ENCODE results near the gene FDPS. TPM values are rescaled to one million over a fixed set of nuclear protein-coding genes. Genes with fewer than 3 reads are reported as not detected.

Gene FDPS
- total RNA-seq, 6 donors from 2014 or later = 129 to 256 (median 179) TPM

- H3K4me1 ChIP-seq = peaks cover 28 to 44% (median 34%) of the 10 kb centered on the region in 4 donors
- H3K27ac ChIP-seq = peak overlapping the region in 2 of 4 donors; percentile 94 to 97
- WGBS, 2 donors = 43 to 56% methylated on average over 11 of the region's 11 CpGs
- ATAC-seq (ENCODE audit: low FRiP score in 2 of 2) (no peak), DNase-seq (no peak)
- peaks cover 0 to 27% (median 21%) of the 10 kb centered on the region in 4 donors for H3K36me3 ChIP-seq
- no peaks in the 10 kb centered on the region for H3K9me3 ChIP-seq
- H3K27me3 ChIP-seq = no peaks in the 10 kb centered on the region
- peak overlapping the region in 3 of 4 donors; percentile 42 to 73 (median 48) for H3K4me3 ChIP-seq
- TF ChIP-seq POLR2AphosphoS5 (IDR thresholded peaks at IDR 0.05) = no peak
- no peak for TF ChIP-seq CTCF (IDR thresholded peaks at IDR 0.05)
- no peak for TF ChIP-seq EP300 (IDR thresholded peaks at IDR 0.05)
- no peak for TF ChIP-seq POLR2A (IDR thresholded peaks at IDR 0.05)
These were observed 11.6 kb downstream of the FDPS start for GRCh38 chr1:155320252-155320651.

- no peak for TF ChIP-seq EP300 (IDR thresholded peaks at IDR 0.05)
- TF ChIP-seq POLR2A (IDR thresholded peaks at IDR 0.05) = peak in 1 of 4 donors; percentile 51
- TF ChIP-seq POLR2AphosphoS5 (IDR thresholded peaks at IDR 0.05) = no peak
- TF ChIP-seq CTCF (IDR thresholded peaks at IDR 0.05) = peak in 1 of 6 experiments; percentile 14
- Histone ChIP-seq H3K36me3 (peaks cover 0 to 24% (median 17%) of the 10 kb centered on the region in 4 donors), H3K9me3 (no peaks in the 10 kb centered on the region), H3K27me3 (no peaks in the 10 kb centered on the region), H3K4me1 (peaks cover 32 to 51% (median 40%) of the 10 kb centered on the region in 4 donors), H3K27ac (peak within 1 kb of the TSS; percentile 55 to 97 (median 96)), H3K4me3 (peak within 1 kb of the TSS; percentile 5 to 73 (median 45))
- peak; percentile 72 to 95 for DNase-seq
- ATAC-seq (ENCODE audit: low FRiP score in 2 of 2) = peak in 1 of 2 donors; percentile 45
- 17 to 21% methylated on average over 45 to 46 of the region's 51 CpGs for WGBS, 2 donors
These were observed 12.3 kb downstream of the FDPS start, which contains the start of gene RUSC1 for GRCh38 chr1:155320661-155321617. TSS of gene RUSC1 (plus strand) at chr1:155320894. CDS start at chr1:155321774, 880 bp downstream.

- no peak for DNase-seq
- H3K27me3 ChIP-seq = no peaks in the 10 kb centered on the region
- H3K36me3 ChIP-seq = peaks cover 0 to 24% (median 15%) of the 10 kb centered on the region in 4 donors
- peak overlapping the region; percentile 84 to 97 (median 96) for H3K27ac ChIP-seq
- no peak for TF ChIP-seq POLR2AphosphoS5 (IDR thresholded peaks at IDR 0.05)
- no peak for TF ChIP-seq POLR2A (IDR thresholded peaks at IDR 0.05)
- no peak for TF ChIP-seq EP300 (IDR thresholded peaks at IDR 0.05)
- no peak for TF ChIP-seq CTCF (IDR thresholded peaks at IDR 0.05)
- 54 to 60% methylated on average over 18 to 27 of the region's 27 CpGs for WGBS, 2 donors
- no peak for ATAC-seq (ENCODE audit: low FRiP score in 2 of 2)
- H3K4me1 ChIP-seq = peaks cover 32 to 58% (median 40%) of the 10 kb centered on the region in 4 donors
- H3K4me3 ChIP-seq = peak overlapping the region in 3 of 4 donors; percentile 73 to 87 (median 83)
- H3K9me3 ChIP-seq = no peaks in the 10 kb centered on the region
These were observed 13.2 kb downstream of the FDPS start for GRCh38 chr1:155321639-155322503.

- ATAC-seq (ENCODE audit: low FRiP score in 2 of 2) = no peak
- DNase-seq = peak; percentile 37 to 90
- Histone ChIP-seq H3K4me1 (peaks cover 32 to 58% (median 40%) of the 10 kb centered on the region in 4 donors), H3K9me3 (no peaks in the 10 kb centered on the region), H3K27me3 (no peaks in the 10 kb centered on the region), H3K36me3 (peaks cover 0 to 25% (median 16%) of the 10 kb centered on the region in 4 donors), H3K4me3 (peak overlapping the region; percentile 73 to 94 (median 85)), H3K27ac (peak overlapping the region; percentile 84 to 97 (median 96))
- no peak for TF ChIP-seq EP300 (IDR thresholded peaks at IDR 0.05)
- no peak for TF ChIP-seq POLR2A (IDR thresholded peaks at IDR 0.05)
- no peak for TF ChIP-seq POLR2AphosphoS5 (IDR thresholded peaks at IDR 0.05)
- no peak for TF ChIP-seq CTCF (IDR thresholded peaks at IDR 0.05)
- WGBS, 2 donors = 3 to 4% methylated on average over 13 to 28 of the region's 28 CpGs
These were observed 13.9 kb downstream of the FDPS start for GRCh38 chr1:155322571-155322952.

Data from upper lobe of left lung (tissue), 6 donors.